Sigmoid colon (tissue), 4 donors: ENCODE results near the gene EQTN.

ENCODE experiments used
- CTCF ChIP-seq, 4 experiments: fragments of 450-650 bp in 3 of 4; fragments of 200-600 bp in 1 of 4; IDR thresholded peaks; one replicate each; pipeline ENCODE4 v1.5.1; 2016 to 2019; ENCODE audit warnings: antibody characterized with exemption in 4 of 4, mild to moderate bottlenecking in 3 of 4, moderate library complexity in 2 of 4
- EP300 ChIP-seq, 4 donors: sonication (generic); formaldehyde crosslinking; IDR thresholded peaks; one replicate each; pipeline ENCODE4 v1.6.1; 2017; ENCODE audit warnings: antibody characterized with exemption in 4 of 4
- POLR2A ChIP-seq, 2 donors: fragments of 450-650 bp; IDR thresholded peaks; one replicate each; pipeline ENCODE4 v1.6.1; 2016; ENCODE audit warnings: antibody characterized with exemption in 2 of 2, mild to moderate bottlenecking in 2 of 2, moderate library complexity in 2 of 2
- POLR2AphosphoS5 ChIP-seq, 4 donors: sonication (generic); formaldehyde crosslinking; IDR thresholded peaks; one replicate each; pipeline ENCODE4 v1.6.1; 2017; ENCODE audit warnings: antibody characterized with exemption in 4 of 4

- TF ChIP-seq CTCF (IDR thresholded peaks at IDR 0.05) = no peak
- TF ChIP-seq POLR2A (IDR thresholded peaks at IDR 0.05) = no peak
- no peak for TF ChIP-seq POLR2AphosphoS5 (IDR thresholded peaks at IDR 0.05)
- TF ChIP-seq EP300 (IDR thresholded peaks at IDR 0.05) = no peak
Measured at GRCh38 chr9:27303219-27303618, 6.3 kb upstream of the EQTN start.
